ENCODE measurements around the gene CCDC92B.

Gene CCDC92B

GRCh38 chr17:2691965-2692780 lies 57.3 kb downstream of the CCDC92B start:
- no peak overlapping the region for H3K4me3 ChIP-seq (ENCODE audit: low read depth, low read length)
- DNase-seq (ENCODE audit: low read depth) = no peak
- TF ChIP-seq MYC (IDR thresholded peaks at IDR 0.05; ENCODE audit: low read depth, low read length) = no peak

- no peak for DNase-seq (ENCODE audit: low read depth)
- TF ChIP-seq MYC (IDR thresholded peaks at IDR 0.05; ENCODE audit: low read depth, low read length) (no peak), CTCF (IDR thresholded peaks at IDR 0.05; ENCODE audit: low read depth, low read length) (no peak), MAX (IDR thresholded peaks at IDR 0.05; ENCODE audit: low read depth, low read length) (no peak), POLR2A (IDR thresholded peaks at IDR 0.05; ENCODE audit: extremely low read depth, insufficient read length) (no peak)
- no peak overlapping the region for H3K4me3 ChIP-seq (ENCODE audit: low read depth, low read length)
Observed at GRCh38 chr17:2691069-2691871, 58.2 kb downstream of the CCDC92B start.

- no peak for TF ChIP-seq MYC (IDR thresholded peaks at IDR 0.05; ENCODE audit: low read depth, low read length)
- no peak for TF ChIP-seq CTCF (IDR thresholded peaks at IDR 0.05; ENCODE audit: low read depth, low read length)
- no peak for TF ChIP-seq MAX (IDR thresholded peaks at IDR 0.05; ENCODE audit: low read depth, low read length)
- TF ChIP-seq POLR2A (IDR thresholded peaks at IDR 0.05; ENCODE audit: extremely low read depth, insufficient read length) = no peak
- H3K4me3 ChIP-seq (ENCODE audit: low read depth, low read length) = no peak overlapping the region
- DNase-seq (ENCODE audit: low read depth) = no peak
Observed at GRCh38 chr17:2690165-2691068, 59.0 kb downstream of the CCDC92B start.

GRCh38 chr17:2689411-2690164 lies 59.9 kb downstream of the CCDC92B start:
- no peak for DNase-seq (ENCODE audit: low read depth)
- H3K4me3 ChIP-seq (ENCODE audit: low read depth, low read length) = no peak overlapping the region
- no peak for TF ChIP-seq CTCF (IDR thresholded peaks at IDR 0.05; ENCODE audit: low read depth, low read length)
- no peak for TF ChIP-seq MAX (IDR thresholded peaks at IDR 0.05; ENCODE audit: low read depth, low read length)
- no peak for TF ChIP-seq MYC (IDR thresholded peaks at IDR 0.05; ENCODE audit: low read depth, low read length)
- TF ChIP-seq POLR2A (IDR thresholded peaks at IDR 0.05; ENCODE audit: extremely low read depth, insufficient read length) = no peak

- no peak for TF ChIP-seq POLR2A (IDR thresholded peaks at IDR 0.05; ENCODE audit: extremely low read depth, insufficient read length)
- no peak for TF ChIP-seq CTCF (IDR thresholded peaks at IDR 0.05; ENCODE audit: low read depth, low read length)
- no peak for TF ChIP-seq MAX (IDR thresholded peaks at IDR 0.05; ENCODE audit: low read depth, low read length)
- TF ChIP-seq MYC (IDR thresholded peaks at IDR 0.05; ENCODE audit: low read depth, low read length) = no peak
- H3K4me3 ChIP-seq (ENCODE audit: low read depth, low read length) = no peak overlapping the region
- DNase-seq (ENCODE audit: low read depth) = no peak
Observed at GRCh38 chr17:2688351-2689342, 60.8 kb downstream of the CCDC92B start.

Measured in NB4 (cell line).